MCF 10A (cell line): ENCODE measurements around the gene GNRH2. TPM values are rescaled to one million over a fixed set of nuclear protein-coding genes. Genes with fewer than 3 reads are reported as not detected.
"Not testable (repeated sequence)": the region's sequence is repeated elsewhere in the genome, so short reads cannot be mapped to it uniquely, and the experiment has no call there.

Experiments
- BruUV-seq: library from RNA; stranded (reverse); fragments of 400-500 nt; replicated peaks from 2 replicates; lab custom pipeline; 2021; lab: Mats Ljungman, UMichigan
- CTCF ChIA-PET: fragments of 300-600 bp; sonication (Branson Sonifier 250); formaldehyde crosslinking; extraction: SDS; loops from one replicate; lab custom pipeline; 2021; ENCODE audit warnings: antibody characterized with exemption, inconsistent platforms; lab: Yijun Ruan, JAX
- POLR2A ChIA-PET: fragments of 300-600, 350-650 bp; sonication (Branson Sonifier 250); formaldehyde crosslinking; extraction: SDS; loops from one replicate; lab custom pipeline; 2020; ENCODE audit warnings: antibody characterized with exemption, inconsistent platforms; lab: Yijun Ruan, JAX
- DNase-seq: peaks from one replicate; pipeline ENCODE4 v3.0.0-alpha.2; 2018; ENCODE audit not compliant: unreplicated experiment
- H3K27ac Mint-ChIP-seq: one replicate; pipeline ENCODE4 v1.8.0; 2022; ENCODE audit warnings: mild to moderate bottlenecking, low read depth, mixed read lengths; ENCODE audit not compliant: unreplicated experiment
- H3K27me3 Mint-ChIP-seq: one replicate; pipeline ENCODE4 v1.8.0; 2022; ENCODE audit warnings: mixed read lengths; ENCODE audit not compliant: insufficient read depth, unreplicated experiment
- H3K36me3 Mint-ChIP-seq: one replicate; pipeline ENCODE4 v1.8.0; 2022; ENCODE audit warnings: mild to moderate bottlenecking, moderate library complexity, mixed read lengths; ENCODE audit not compliant: insufficient read depth, unreplicated experiment
- H3K4me1 Mint-ChIP-seq: one replicate; pipeline ENCODE4 v1.8.0; 2022; ENCODE audit warnings: mixed read lengths; ENCODE audit not compliant: insufficient read depth, unreplicated experiment
- H3K4me3 Mint-ChIP-seq: one replicate; pipeline ENCODE4 v1.8.0; 2022; ENCODE audit warnings: mild to moderate bottlenecking, moderate library complexity, mixed read lengths; ENCODE audit not compliant: unreplicated experiment
- H3K9me3 Mint-ChIP-seq: one replicate; pipeline ENCODE4 v1.8.0; 2022; ENCODE audit warnings: mixed read lengths; ENCODE audit not compliant: unreplicated experiment
- intact Hi-C: fragments of 100-400 bp; cut with micrococcal nuclease; formaldehyde crosslinking; loops from 2 replicates; pipeline ENCODE4 v1.14.1; 2022
- total RNA-seq: library from RNA; stranded (reverse); gene quantifications from 2 replicates; pipeline ENCODE4 v1.2.3, GENCODE V29; 2022
- TF ChIP-seq, protein P1 (sequence below): fragments of 200-600 bp; IDR thresholded peaks from one replicate; pipeline ENCODE4 v1.8.0; 2022; ENCODE audit warnings: antibody characterized with exemption, mild to moderate bottlenecking; ENCODE audit not compliant: unreplicated experiment

The GNRH2 gene
- total RNA-seq, 1 experiment from 2014 or later = 1.0 TPM

DNA sequence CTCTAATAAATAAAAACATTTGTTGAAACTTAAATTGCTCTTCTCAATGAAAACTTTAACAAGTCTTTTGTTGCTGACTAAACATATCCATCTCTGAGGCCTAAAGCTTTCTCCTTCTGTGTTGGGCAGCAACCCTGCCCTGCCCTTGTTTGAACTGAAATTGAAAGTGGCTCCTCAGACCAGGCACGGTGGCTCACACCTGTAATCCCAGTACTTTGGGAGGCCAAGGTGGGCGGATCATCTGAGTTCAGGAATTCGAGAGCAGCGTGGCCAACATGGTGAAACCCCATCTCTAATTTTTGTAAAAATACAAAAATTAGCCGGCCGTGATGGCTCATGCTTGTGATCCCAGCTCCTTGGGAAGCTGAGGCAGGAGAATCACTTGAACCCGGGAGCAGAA is 29.2 kb upstream of the GNRH2 start:
- H3K4me1 Mint-ChIP-seq = peaks cover 9% of the 10 kb centered on the region
- H3K27ac Mint-ChIP-seq = no peak overlapping the region
- no peaks in the 10 kb centered on the region for H3K9me3 Mint-ChIP-seq
- POLR2A ChIA-PET = interaction anchor here (0.7 to 1.1 kb wide), 3 partner anchors 8 to 15 kb away, joined by 3 to 5 read pairs (median 4); no protein-coding TSS in a partner anchor
- peaks cover 36% of the 10 kb centered on the region for H3K36me3 Mint-ChIP-seq
- BruUV-seq = no TSS peak
- no peak for DNase-seq
- CTCF ChIA-PET = interaction anchor here (0.6 to 3.3 kb wide), 2 partner anchors 13 to 98 kb away, joined by 3 to 12 read pairs; no protein-coding TSS in a partner anchor
- no peak overlapping the region for H3K4me3 Mint-ChIP-seq
- TF ChIP-seq, protein P1, sequence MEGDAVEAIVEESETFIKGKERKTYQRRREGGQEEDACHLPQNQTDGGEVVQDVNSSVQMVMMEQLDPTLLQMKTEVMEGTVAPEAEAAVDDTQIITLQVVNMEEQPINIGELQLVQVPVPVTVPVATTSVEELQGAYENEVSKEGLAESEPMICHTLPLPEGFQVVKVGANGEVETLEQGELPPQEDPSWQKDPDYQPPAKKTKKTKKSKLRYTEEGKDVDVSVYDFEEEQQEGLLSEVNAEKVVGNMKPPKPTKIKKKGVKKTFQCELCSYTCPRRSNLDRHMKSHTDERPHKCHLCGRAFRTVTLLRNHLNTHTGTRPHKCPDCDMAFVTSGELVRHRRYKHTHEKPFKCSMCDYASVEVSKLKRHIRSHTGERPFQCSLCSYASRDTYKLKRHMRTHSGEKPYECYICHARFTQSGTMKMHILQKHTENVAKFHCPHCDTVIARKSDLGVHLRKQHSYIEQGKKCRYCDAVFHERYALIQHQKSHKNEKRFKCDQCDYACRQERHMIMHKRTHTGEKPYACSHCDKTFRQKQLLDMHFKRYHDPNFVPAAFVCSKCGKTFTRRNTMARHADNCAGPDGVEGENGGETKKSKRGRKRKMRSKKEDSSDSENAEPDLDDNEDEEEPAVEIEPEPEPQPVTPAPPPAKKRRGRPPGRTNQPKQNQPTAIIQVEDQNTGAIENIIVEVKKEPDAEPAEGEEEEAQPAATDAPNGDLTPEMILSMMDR = no peak
- H3K27me3 Mint-ChIP-seq = no peaks in the 10 kb centered on the region
- intact Hi-C loops = no loop called here

DNA sequence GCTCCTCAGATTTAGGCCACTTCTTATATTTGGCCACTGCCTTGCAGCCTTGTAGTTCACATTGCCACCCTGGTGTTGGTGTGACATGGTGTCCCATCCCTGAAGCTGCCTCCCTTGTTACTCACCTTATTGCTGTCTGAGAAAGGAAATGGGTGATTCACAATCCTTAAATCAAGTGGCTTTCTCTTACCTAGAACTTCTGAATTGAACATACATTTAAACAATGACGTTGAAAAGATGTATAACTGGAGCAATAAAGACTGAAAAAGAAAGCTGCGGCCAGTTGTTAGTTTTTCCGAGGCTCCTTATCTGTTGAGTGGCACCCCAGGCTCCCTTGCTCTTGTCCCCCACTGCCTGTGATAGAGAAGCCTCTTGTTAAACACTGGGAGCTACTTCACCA is 28.8 kb upstream of the GNRH2 start:
- no peak overlapping the region for H3K27ac Mint-ChIP-seq
- H3K9me3 Mint-ChIP-seq = no peaks in the 10 kb centered on the region
- H3K36me3 Mint-ChIP-seq = peaks cover 34% of the 10 kb centered on the region
- BruUV-seq = no TSS peak
- intact Hi-C loops = no loop called here
- DNase-seq = peak; percentile 0
- POLR2A ChIA-PET = interaction anchor here (0.7 to 1.1 kb wide), 2 partner anchors 8 to 14 kb away, joined by 3 to 5 read pairs; no protein-coding TSS in a partner anchor
- H3K4me1 Mint-ChIP-seq = peaks cover 9% of the 10 kb centered on the region
- no peak overlapping the region for H3K4me3 Mint-ChIP-seq
- no peaks in the 10 kb centered on the region for H3K27me3 Mint-ChIP-seq
- TF ChIP-seq, protein P1 = no peak
- CTCF ChIA-PET = interaction anchor here (0.6 to 3.3 kb wide), 2 partner anchors 13 to 98 kb away, joined by 3 to 12 read pairs; no protein-coding TSS in a partner anchor

DNA sequence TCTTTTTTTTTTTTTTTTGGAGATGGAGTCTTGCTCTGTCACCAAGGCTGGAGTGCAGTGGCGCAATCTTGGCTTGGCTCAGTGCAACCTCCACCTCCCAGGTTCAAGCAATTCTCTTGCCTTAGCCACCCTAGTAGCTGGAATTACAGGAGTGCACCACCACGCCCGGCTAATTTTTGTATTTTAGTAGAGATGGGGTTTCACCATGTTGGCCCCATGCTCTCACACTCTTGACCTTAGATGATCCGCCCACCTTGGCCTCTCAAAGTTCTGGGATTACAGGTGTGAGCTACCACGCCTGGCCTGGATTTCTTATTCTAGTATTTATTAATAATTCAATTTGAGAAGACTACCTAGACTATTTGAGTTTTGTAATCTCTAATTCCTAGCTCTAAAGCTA is 28.1 kb upstream of the GNRH2 start:
- ChIA-PET POLR2A (interaction anchor here (1.1 kb wide), 1 partner anchor 9 kb away, joined by 3 read pairs; no protein-coding TSS in a partner anchor), CTCF (interaction anchor here (0.6 to 3.3 kb wide), 3 partner anchors 14 to 101 kb away, joined by 3 to 12 read pairs (median 3); no protein-coding TSS in a partner anchor)
- intact Hi-C loops, H3K9me3 Mint-ChIP-seq, H3K4me1 Mint-ChIP-seq, DNase-seq, H3K27ac Mint-ChIP-seq, H3K27me3 Mint-ChIP-seq, H3K4me3 Mint-ChIP-seq, BruUV-seq: not testable (repeated sequence)
- H3K36me3 Mint-ChIP-seq = peaks cover 34% of the 10 kb centered on the region

DNA sequence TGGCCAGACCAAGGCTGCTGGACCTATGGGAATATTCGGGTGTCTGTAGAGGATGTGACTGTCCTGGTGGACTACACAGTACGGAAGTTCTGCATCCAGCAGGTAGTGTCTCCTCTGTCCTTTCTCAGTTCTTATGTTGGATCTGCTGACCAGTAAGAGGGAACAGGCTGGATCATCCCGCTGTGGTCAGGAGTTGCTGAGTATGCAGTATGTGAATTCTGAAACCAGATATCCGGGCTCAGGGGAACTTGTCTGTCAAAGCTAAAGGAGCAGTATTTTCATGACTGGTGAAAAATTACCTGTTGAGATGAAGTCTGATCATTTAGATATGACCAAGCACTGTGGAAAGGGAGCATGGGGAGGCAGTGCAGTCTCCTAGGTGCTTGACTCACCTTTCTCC is 22.1 kb upstream of the GNRH2 start:
- TF ChIP-seq, protein P1 = no peak
- CTCF ChIA-PET = no interaction called here
- H3K27me3 Mint-ChIP-seq = no peaks in the 10 kb centered on the region
- no peak overlapping the region for H3K27ac Mint-ChIP-seq
- BruUV-seq = no TSS peak
- intact Hi-C loops = no loop called here
- POLR2A ChIA-PET = no interaction called here
- no peaks in the 10 kb centered on the region for H3K9me3 Mint-ChIP-seq
- no peak for DNase-seq
- no peak overlapping the region for H3K4me3 Mint-ChIP-seq
- H3K36me3 Mint-ChIP-seq = peaks cover 50% of the 10 kb centered on the region
- H3K4me1 Mint-ChIP-seq = no peaks in the 10 kb centered on the region
